NCI-H1436 (cell line): Measurements from ENCODE around the gene NR6A1.
A peak's percentile ranks its signal among the peaks of the same experiment; 100 is the strongest.
"Not testable (repeated sequence)": the region's sequence is repeated elsewhere in the genome, so short reads cannot be mapped to it uniquely, and the experiment has no call there.

Experiments
- DNase-seq: peaks from one replicate; lab custom pipeline; 2025; lab: John Stamatoyannopoulos, UW

NR6A1 gene

GRCh38 chr9:124615840-124616239 is 155.3 kb downstream of the NR6A1 start:
- DNase-seq: not testable (repeated sequence)

DNA sequence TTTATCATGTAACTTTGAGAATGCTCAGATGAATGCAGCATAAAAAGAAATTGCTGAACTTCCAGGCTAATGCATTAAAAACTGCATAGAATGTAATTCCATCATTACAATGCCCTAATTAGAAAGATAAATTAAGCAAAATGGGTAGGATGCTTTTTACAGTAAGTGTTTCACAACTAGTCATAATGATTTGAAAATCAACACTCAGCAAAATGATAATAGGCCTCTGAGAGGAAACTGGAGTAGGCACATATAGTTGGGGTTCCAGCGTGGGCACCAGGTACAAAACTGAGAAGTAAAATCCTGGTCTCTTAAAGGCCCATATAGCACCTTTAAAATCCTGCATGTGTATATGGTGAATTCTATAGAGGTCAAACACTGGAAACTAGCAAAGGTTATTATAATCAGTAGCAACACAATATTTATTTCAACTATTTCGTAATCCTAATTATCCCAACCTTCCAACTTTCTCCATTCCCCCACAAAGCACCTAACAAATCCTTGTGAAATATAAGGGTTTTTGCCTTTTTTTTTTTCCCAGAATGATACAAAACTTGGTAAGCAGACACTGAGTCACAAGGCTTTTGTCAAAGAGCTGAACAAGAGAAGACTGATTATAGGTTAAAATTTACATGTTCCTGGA is 155.9 kb downstream of the NR6A1 start:
- DNase-seq: no peak

DNA sequence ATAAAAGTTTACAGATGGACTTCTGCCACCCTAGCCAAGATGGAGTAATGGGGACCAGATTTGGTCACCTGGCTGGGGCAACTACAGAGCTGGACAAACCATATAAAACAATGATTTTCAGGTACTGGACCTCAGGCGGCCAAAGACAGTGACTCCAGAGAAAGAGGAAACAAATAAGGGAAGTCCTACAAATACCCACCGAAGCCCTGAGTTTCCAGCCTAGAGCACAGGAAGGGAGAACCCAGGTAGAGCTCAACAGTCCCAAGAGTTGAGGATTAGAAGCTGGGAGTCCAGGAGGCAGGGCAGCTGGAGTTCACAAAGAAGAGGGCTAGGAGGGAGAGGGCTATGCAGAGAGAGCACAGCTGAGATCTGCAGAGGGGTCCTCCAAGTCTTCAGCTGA is 157.3 kb downstream of the NR6A1 start:
- DNase-seq: no peak

- DNase-seq: no peak
Observed at GRCh38 chr9:124611106-124611505, 160.0 kb downstream of the NR6A1 start.

GRCh38 chr9:124606027-124606426 is 165.1 kb downstream of the NR6A1 start:
- no peak for DNase-seq

DNA sequence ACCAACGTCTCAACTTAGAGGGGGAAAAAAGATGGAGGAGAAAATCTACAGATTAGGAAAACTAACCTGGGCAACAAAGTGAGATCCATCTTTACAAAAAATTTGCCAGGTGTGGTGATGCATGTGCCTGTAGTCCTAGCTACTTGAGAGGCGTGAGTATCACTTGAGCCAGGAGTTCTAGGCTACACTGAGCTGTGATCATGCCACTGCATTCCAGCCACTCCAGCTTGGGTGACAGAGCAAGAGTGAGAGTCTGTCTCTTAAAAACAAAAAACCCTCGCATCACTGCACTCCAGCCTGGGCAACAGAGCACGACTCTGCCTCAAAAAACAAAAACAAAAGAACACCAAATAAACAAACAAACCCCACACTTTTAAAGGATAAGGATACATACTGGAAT is 165.9 kb downstream of the NR6A1 start:
- no peak for DNase-seq

- DNase-seq: no peak
Observed at GRCh38 chr9:124602632-124603031, 168.5 kb downstream of the NR6A1 start.

DNA sequence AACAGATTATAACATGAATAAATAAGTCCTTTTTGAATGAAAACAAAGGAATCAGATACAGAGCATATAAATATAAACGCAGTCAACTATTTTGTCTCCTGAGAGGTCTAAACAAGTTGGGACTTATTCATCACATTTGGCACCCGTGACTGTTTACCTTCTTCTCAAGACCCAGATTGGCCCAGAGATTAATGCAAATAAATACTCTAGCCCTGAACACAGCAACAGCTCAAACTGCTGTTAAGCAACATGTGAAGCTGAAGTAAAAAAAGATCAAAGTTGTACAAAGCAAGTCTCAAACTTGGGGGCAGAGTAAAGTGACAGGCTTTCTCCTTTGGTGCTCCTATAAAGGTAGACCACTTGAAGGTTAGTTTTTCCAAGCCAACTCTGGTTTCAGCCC is 168.9 kb downstream of the NR6A1 start:
- DNase-seq: peak; percentile 0

DNA sequence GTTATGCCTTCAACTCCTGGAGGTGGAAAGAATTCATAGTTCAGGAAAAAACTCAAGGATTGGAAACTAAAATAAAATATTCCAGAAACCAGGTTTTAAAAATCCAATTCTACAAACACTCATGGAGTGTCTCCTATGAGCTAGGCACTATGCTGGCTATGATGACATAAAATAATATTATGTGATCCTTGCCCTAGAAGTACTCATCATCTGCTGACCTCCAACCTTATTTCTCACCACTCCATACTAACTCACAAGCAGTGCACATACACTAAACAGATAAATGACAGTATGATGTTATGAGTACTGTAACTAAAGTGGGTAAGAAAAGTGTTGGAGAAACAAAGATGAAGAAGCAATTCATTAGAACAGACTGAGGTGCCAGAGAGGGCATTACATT is 170.7 kb downstream of the NR6A1 start:
- DNase-seq: no peak

DNA sequence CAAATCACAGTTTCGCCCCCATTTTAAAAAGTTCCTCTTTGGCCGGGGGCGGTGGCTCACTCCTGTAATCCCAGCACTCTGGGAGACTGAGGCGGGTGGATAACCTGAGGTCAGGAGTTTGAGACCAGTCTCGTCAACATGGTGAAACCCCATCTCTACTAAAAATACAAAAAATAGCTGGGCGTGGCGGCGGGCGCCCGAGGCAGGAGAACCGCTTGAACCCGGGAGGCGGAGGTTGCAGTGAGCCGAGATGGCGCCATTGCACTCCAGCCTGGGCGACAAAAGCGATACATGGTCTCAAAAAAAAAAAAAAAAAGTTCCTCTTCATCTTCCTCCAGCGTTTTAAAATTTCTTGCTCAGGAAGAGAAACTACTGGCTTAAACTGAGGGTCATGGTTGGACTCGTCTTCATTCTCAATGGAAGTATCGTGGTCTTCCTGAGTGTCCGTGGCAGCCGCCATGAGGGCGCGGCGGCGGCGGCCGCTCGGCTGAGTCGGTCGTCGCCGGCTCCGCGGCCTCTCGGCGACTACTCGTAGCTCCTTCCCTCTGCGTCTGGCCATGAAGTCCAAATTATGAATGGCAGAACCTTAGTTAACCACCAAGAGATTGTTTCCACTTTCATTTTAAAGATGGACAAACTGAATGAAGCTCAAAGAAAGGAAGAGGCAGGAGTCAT is 171.9 kb downstream of the NR6A1 start:
- no peak for DNase-seq

DNA sequence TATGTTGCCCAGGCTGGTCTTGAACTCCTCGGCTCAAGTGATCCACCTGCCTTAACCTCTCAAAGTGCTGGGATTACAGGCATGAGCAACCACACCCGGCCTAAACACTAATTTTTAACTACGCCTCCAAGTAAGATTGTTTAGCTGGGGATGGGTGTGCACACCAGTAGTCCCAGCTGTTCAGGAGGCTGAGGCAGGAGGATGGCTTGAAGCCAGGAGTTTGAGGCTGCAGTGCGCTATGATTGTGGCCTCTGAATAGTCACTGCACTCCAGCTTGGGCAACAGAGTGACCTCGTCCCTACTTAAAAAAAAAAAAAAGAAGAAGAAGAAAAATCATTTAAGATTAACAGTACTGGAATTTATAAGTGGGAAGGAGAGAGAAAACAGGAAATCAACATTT is 173.1 kb downstream of the NR6A1 start:
- DNase-seq: no peak

GRCh38 chr9:124596172-124596839 is 174.8 kb downstream of the NR6A1 start:
- DNase-seq: no peak

DNA sequence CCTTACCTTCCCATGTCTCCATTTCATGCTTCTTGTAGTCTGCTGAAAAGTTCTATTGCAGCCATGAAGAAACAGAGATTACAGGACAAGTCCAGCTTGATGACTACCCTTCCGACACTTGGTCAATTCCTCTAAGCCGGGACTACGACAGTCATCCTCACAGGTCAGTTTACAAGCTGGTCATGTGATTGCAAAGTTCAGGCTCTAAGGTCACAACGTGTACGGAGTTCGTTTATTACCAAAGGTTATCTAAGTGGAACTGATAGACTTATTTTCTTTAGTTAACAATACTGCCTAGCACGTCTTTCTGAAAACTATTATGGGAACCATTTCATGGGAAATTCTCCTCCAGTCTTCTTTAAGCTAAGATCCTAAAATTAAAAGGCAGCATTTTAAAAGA is 175.4 kb downstream of the NR6A1 start:
- no peak for DNase-seq

DNA sequence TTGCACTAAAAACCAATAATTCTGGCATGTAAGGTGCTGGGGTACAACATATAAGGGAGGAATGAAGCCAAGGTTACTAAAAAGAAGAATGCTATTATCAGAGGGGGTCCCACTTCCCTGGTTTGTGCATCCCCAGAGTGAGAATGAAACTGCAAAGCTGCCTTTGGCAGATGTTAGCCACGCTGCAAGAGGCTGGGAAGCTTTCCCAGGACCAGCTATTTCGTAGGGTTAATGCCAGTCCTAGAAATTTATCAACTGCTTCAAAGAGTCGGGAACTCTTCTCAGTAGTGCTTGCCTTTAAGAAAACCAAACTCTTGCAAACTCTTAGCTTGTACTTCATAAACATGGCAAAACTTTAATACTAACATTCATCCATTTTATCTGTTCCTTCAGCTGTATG is 176.4 kb downstream of the NR6A1 start:
- DNase-seq: no peak

- no peak for DNase-seq
Observed at GRCh38 chr9:124594225-124594624, 176.9 kb downstream of the NR6A1 start.

- DNase-seq: no peak
Observed at GRCh38 chr9:124593651-124594058, 177.5 kb downstream of the NR6A1 start.

- DNase-seq: no peak
Observed at GRCh38 chr9:124593200-124593599, 177.9 kb downstream of the NR6A1 start.

DNA sequence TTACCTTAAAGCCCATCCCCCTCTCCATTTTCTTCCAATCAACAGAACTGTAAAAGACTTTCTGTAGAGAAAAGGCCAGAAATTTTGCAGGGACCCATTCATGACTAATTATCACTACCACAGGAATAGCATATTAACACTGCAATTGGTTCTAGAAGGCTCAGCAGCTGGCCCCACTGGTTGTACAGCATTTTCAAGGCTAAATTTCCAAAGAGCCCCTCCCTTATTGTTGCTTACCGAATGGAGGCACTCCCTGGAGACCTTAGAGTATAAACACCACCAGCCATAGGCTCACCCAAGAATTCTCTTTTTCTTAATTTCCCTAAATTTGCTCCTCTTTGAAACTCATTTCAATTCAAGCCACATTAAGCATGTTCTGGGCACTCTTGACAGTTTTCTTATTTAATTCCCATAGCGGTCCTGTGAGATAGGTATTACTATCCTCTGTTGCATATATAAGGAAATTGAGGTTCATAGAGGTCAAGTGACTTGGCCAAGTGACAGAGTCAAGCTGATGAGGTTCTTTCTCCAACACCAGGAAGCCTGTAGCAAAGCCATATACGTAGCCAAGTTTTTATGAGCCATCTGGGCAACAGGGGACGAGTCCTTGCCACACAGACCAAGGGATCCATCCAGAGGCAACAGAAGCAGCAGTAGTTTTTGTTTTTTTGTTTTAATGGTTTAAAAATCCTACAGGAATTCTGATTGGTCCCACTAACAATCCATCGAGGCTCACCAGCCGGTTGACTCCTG is 180.0 kb downstream of the NR6A1 start:
- DNase-seq: no peak

DNA sequence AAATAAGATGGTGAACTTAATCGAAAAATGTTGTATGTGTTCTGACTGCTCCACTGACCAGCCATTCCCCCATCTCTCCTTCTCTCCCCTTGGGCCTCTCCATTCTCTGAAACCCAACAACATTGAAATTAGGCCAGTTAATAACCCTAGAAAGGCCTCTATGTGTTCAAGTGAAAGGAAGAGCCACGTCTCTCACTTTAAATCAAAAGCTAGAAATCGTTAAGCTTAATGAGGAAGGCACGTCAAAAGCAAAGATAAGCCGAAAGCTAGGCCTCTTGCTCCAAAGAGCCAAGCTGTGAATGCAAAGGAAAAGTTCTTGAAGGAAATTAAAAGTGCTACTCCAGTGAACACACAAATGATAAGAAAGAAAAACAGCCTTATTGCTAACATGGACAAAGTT is 186.5 kb downstream of the NR6A1 start:
- DNase-seq: no peak

- DNase-seq: no peak
Observed at GRCh38 chr9:124583134-124583533, 188.0 kb downstream of the NR6A1 start.

GRCh38 chr9:124580186-124580585 is 190.9 kb downstream of the NR6A1 start:
- DNase-seq: no peak

GRCh38 chr9:124576751-124577150 is 194.4 kb downstream of the NR6A1 start:
- DNase-seq: no peak
